ENCODE results near the gene SLC12A1.

The SLC12A1 gene

DNA sequence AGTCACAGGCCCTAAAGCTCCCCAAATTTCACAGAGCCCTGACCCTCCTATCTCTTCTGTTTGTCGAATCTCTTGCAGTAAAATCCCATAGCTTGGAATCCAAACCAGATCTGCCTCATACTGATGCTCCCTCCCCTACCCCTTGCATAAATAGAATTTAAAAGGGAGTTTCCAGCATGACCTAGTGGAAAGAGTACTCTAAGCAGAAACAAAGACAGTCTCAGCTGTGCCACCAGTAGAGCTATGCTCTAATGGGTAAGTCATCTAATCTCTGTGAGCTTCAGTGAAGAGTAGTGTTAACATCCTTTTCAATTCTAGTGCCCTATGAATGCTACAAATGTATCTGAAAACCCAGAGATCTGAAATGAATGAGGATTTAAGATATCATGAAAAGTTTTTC is 4.0 kb upstream of the SLC12A1 start:
- no peaks in the 10 kb centered on the region for H3K4me1 Mint-ChIP-seq (ENCODE audit: low read depth)
- no peak overlapping the region for H3K4me3 Mint-ChIP-seq
- no peaks in the 10 kb centered on the region for H3K9me3 Mint-ChIP-seq
- intact Hi-C loops (cut with micrococcal nuclease) = no loop called here
- no peak overlapping the region for H3K27ac Mint-ChIP-seq
- no peaks in the 10 kb centered on the region for H3K36me3 Mint-ChIP-seq (ENCODE audit: low read depth)
- H3K27me3 Mint-ChIP-seq = peaks cover 3% of the 10 kb centered on the region

DNA sequence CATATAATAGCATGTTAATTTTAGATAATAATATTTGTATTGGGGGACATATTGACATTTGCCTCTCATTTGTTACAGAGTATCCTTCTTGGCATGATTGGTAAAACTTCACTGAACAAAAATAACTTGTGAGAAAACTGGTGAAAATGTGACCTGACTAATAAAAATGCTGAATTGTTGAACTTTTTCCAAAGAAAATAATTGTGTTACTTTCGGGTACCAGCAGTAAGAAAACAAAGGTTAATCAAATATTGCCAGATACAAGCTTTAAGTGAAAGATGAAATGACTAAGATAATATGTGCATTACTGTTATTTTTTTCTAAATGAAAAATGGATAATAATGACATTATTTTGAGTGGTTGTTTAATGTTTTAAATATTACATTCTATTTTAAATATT is 15.2 kb downstream of the SLC12A1 start:
- no peaks in the 10 kb centered on the region for H3K9me3 Mint-ChIP-seq
- no peaks in the 10 kb centered on the region for H3K36me3 Mint-ChIP-seq (ENCODE audit: low read depth)
- no peak overlapping the region for H3K4me3 Mint-ChIP-seq
- H3K27me3 Mint-ChIP-seq = peaks cover 1% of the 10 kb centered on the region
- intact Hi-C loops (cut with micrococcal nuclease) = no loop called here
- no peak overlapping the region for H3K27ac Mint-ChIP-seq
- no peaks in the 10 kb centered on the region for H3K4me1 Mint-ChIP-seq (ENCODE audit: low read depth)

- no peaks in the 10 kb centered on the region for H3K9me3 Mint-ChIP-seq
- H3K36me3 Mint-ChIP-seq (ENCODE audit: low read depth) = no peaks in the 10 kb centered on the region
- H3K27me3 Mint-ChIP-seq = peaks cover 1% of the 10 kb centered on the region
- intact Hi-C loops (cut with micrococcal nuclease) = no loop called here
- no peaks in the 10 kb centered on the region for H3K4me1 Mint-ChIP-seq (ENCODE audit: low read depth)
- H3K4me3 Mint-ChIP-seq = no peak overlapping the region
- no peak overlapping the region for H3K27ac Mint-ChIP-seq
Observed at GRCh38 chr15:48221885-48222284, 15.8 kb downstream of the SLC12A1 start.

DNA sequence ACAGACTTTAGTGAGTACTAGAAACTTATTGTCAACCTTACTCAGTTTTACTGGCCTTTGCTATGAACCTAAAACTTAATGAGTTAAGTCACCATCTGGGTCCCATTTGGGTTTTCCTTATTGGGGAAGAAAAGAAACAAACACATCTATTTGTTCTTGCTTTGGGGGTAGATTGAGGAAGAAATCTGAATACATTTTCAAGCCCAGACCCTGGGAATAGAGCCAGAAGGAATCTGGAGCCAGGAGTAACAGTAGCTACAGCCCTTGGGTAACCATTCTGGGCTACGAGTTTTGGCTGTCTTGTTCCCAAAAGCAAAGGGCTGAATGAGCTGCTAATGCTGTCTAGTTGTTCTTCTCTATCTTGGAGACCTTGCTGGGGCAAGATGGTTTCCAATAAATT is 16.5 kb downstream of the SLC12A1 start:
- no peaks in the 10 kb centered on the region for H3K9me3 Mint-ChIP-seq
- no peaks in the 10 kb centered on the region for H3K36me3 Mint-ChIP-seq (ENCODE audit: low read depth)
- peaks cover 1% of the 10 kb centered on the region for H3K27me3 Mint-ChIP-seq
- no peaks in the 10 kb centered on the region for H3K4me1 Mint-ChIP-seq (ENCODE audit: low read depth)
- intact Hi-C loops (cut with micrococcal nuclease) = no loop called here
- H3K27ac Mint-ChIP-seq = no peak overlapping the region
- no peak overlapping the region for H3K4me3 Mint-ChIP-seq

- intact Hi-C loops (cut with micrococcal nuclease) = no loop called here
- Mint-ChIP-seq H3K4me3 (no peak overlapping the region), H3K36me3 (ENCODE audit: low read depth) (no peaks in the 10 kb centered on the region), H3K9me3 (no peaks in the 10 kb centered on the region), H3K27me3 (no peaks in the 10 kb centered on the region), H3K4me1 (ENCODE audit: low read depth) (no peaks in the 10 kb centered on the region), H3K27ac (no peak overlapping the region)
Observed at GRCh38 chr15:48225771-48226170, 19.7 kb downstream of the SLC12A1 start.

DNA sequence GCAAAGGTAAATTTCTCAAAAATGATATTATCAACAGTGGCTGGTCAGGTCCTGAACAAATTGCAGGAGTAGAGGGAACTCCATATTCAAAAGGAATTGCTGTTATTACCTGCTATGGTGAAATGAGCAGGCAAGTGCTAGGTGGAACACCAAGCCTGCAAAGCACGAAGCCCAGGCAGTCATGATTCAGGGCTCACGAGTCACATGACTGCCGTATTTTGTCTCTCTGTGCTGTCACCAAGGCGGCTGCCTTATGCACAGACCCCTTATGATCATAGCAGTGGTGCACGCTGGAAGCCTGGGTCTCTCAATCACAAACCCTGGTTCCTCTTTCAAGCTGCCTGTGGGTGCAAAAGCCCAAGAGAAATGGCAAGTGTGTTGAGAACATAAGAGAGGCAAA is 24.4 kb downstream of the SLC12A1 start:
- H3K9me3 Mint-ChIP-seq = no peaks in the 10 kb centered on the region
- H3K27me3 Mint-ChIP-seq = no peaks in the 10 kb centered on the region
- H3K27ac Mint-ChIP-seq = no peak overlapping the region
- H3K4me3 Mint-ChIP-seq = no peak overlapping the region
- no peaks in the 10 kb centered on the region for H3K36me3 Mint-ChIP-seq (ENCODE audit: low read depth)
- H3K4me1 Mint-ChIP-seq (ENCODE audit: low read depth) = no peaks in the 10 kb centered on the region
- intact Hi-C loops (cut with micrococcal nuclease) = no loop called here

GRCh38 chr15:48233246-48233645 is 27.1 kb downstream of the SLC12A1 start:
- Mint-ChIP-seq H3K27me3 (peaks cover 2% of the 10 kb centered on the region), H3K4me1 (ENCODE audit: low read depth) (no peaks in the 10 kb centered on the region), H3K27ac (no peak overlapping the region), H3K36me3 (ENCODE audit: low read depth) (no peaks in the 10 kb centered on the region), H3K9me3 (no peaks in the 10 kb centered on the region), H3K4me3 (no peak overlapping the region)
- intact Hi-C loops (cut with micrococcal nuclease) = no loop called here

GRCh38 chr15:48239334-48239733 is 33.2 kb downstream of the SLC12A1 start:
- intact Hi-C loops (cut with micrococcal nuclease) = no loop called here
- no peaks in the 10 kb centered on the region for H3K4me1 Mint-ChIP-seq (ENCODE audit: low read depth)

GRCh38 chr15:48242015-48242414 is 35.9 kb downstream of the SLC12A1 start:
- Mint-ChIP-seq H3K4me1 (ENCODE audit: low read depth) (no peaks in the 10 kb centered on the region), H3K27ac (no peak overlapping the region), H3K9me3 (no peaks in the 10 kb centered on the region), H3K4me3 (no peak overlapping the region), H3K27me3 (peaks cover 2% of the 10 kb centered on the region), H3K36me3 (ENCODE audit: low read depth) (no peaks in the 10 kb centered on the region)
- intact Hi-C loops (cut with micrococcal nuclease) = no loop called here

More at GRCh38 chr15:48239334-48239733, 33.2 kb downstream of the SLC12A1 start:
- Mint-ChIP-seq H3K27me3 (peaks cover 2% of the 10 kb centered on the region), H3K9me3 (no peaks in the 10 kb centered on the region), H3K27ac (no peak overlapping the region), H3K36me3 (ENCODE audit: low read depth) (no peaks in the 10 kb centered on the region), H3K4me3 (no peak overlapping the region)

DNA sequence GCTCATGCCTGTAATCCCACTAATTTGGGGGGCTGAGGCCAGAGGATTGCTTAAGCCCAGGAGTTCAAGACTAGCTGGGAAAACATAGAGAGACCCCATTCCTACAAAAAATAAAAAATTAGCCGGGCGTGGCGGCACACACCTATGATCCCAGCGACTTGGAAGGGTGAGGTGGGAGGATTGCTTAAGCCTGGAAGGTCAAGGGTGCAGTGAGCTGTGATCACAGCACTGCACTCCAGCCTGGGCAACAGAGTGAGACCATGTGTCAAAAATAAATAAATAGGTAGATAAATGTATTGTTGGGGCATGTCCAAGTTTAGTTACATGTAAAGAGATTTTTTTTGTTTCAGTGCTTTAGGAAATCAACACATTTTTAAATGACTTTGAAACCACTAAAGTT is 36.4 kb downstream of the SLC12A1 start:
- no peak overlapping the region for H3K27ac Mint-ChIP-seq

DNA sequence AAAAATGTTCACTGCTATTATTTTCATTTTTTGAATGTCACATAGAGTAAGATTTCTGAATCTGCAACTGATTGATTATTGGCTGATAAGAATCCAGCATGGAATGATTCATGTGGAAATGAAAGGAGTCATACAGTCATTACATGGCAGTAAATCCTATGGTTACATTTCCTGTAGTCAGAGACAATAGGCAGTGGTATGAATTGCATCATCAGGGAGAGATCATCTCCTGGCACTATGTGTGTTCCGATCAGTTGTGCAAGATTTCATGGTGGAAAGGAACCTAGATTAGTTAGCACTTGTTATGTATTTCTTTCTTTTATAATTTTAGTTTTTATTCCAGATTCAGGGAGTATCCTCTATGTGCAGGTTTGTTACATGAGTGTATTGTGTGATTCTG is 38.8 kb downstream of the SLC12A1 start:
- intact Hi-C loops (cut with micrococcal nuclease) = no loop called here
- Mint-ChIP-seq H3K4me3 (no peak overlapping the region), H3K9me3 (no peaks in the 10 kb centered on the region), H3K27ac (no peak overlapping the region), H3K4me1 (ENCODE audit: low read depth) (no peaks in the 10 kb centered on the region), H3K27me3 (no peaks in the 10 kb centered on the region), H3K36me3 (ENCODE audit: low read depth) (no peaks in the 10 kb centered on the region)

More for the DNA sequence above, 36.4 kb downstream of the SLC12A1 start:
- Mint-ChIP-seq H3K9me3 (no peaks in the 10 kb centered on the region), H3K36me3 (ENCODE audit: low read depth) (no peaks in the 10 kb centered on the region), H3K4me1 (ENCODE audit: low read depth) (no peaks in the 10 kb centered on the region), H3K27me3 (peaks cover 2% of the 10 kb centered on the region), H3K4me3 (no peak overlapping the region)
- intact Hi-C loops (cut with micrococcal nuclease) = no loop called here

- Mint-ChIP-seq H3K27ac (no peak overlapping the region), H3K9me3 (no peaks in the 10 kb centered on the region), H3K36me3 (ENCODE audit: low read depth) (no peaks in the 10 kb centered on the region), H3K27me3 (peaks cover 3% of the 10 kb centered on the region), H3K4me1 (ENCODE audit: low read depth) (peaks cover 5% of the 10 kb centered on the region), H3K4me3 (no peak overlapping the region)
- intact Hi-C loops (cut with micrococcal nuclease) = no loop called here
Observed at GRCh38 chr15:48248414-48248813, 42.3 kb downstream of the SLC12A1 start.

DNA sequence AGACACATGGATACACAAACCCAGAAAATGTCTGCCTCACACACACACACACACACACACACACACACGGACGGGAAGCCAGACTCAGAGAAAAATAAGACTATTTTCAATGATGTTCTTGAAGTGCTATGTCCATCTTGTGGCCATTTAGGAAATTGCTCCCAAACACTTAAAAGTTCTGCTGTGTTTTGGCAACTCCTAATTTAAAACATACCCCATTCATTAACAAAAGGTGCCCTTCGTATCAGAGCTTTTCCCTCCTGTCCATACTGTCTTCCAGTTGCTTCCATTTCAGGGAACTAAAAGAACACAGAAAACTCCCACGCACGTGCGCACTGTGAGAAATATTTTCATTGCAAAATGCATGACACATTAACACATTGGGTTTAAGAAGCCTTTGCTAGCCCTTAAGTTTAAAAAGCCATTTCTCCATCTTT is 44.6 kb downstream of the SLC12A1 start:
- H3K36me3 Mint-ChIP-seq (ENCODE audit: low read depth) = no peaks in the 10 kb centered on the region
- peaks cover 7% of the 10 kb centered on the region for H3K27me3 Mint-ChIP-seq
- no peaks in the 10 kb centered on the region for H3K9me3 Mint-ChIP-seq
- no peak overlapping the region for H3K4me3 Mint-ChIP-seq
- H3K4me1 Mint-ChIP-seq (ENCODE audit: low read depth) = peaks cover 5% of the 10 kb centered on the region
- intact Hi-C loops (cut with micrococcal nuclease) = no loop called here
- H3K27ac Mint-ChIP-seq = no peak overlapping the region

GRCh38 chr15:48253172-48253571 is 47.1 kb downstream of the SLC12A1 start:
- Mint-ChIP-seq H3K4me1 (ENCODE audit: low read depth) (peaks cover 5% of the 10 kb centered on the region), H3K4me3 (no peak overlapping the region), H3K27me3 (peaks cover 7% of the 10 kb centered on the region), H3K9me3 (no peaks in the 10 kb centered on the region), H3K36me3 (ENCODE audit: low read depth) (no peaks in the 10 kb centered on the region), H3K27ac (no peak overlapping the region)
- intact Hi-C loops (cut with micrococcal nuclease) = no loop called here

DNA sequence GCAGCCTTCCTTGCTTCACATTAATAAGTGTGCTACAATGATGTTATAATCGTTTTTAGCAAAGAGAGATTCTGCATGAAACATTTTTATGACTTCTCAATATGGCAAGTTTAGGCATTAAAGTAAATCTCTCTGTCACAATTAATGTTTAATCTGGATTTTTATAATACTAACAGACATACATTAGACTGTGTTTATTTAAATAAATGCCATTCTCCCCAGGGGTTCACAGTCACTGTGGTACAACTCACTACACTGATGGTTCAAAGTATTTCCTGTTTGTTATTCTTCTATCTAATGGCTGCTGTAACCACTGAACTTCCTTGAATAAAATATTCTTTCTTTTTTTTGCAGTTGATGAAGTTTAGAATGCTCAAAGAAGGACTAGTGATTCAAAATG is 59.0 kb downstream of the SLC12A1 start:
- Mint-ChIP-seq H3K9me3 (no peaks in the 10 kb centered on the region), H3K4me3 (no peak overlapping the region), H3K27ac (no peak overlapping the region), H3K36me3 (ENCODE audit: low read depth) (no peaks in the 10 kb centered on the region), H3K27me3 (peaks cover 4% of the 10 kb centered on the region), H3K4me1 (ENCODE audit: low read depth) (no peaks in the 10 kb centered on the region)
- intact Hi-C loops (cut with micrococcal nuclease) = no loop called here
